Keratinocyte (primary cell): Measurements from ENCODE around the gene PLEKHH2. TPM values are rescaled to one million over a fixed set of nuclear protein-coding genes. Genes with fewer than 3 reads are reported as not detected.

Experiments used
- DNase-seq: peaks from one replicate; pipeline ENCODE4 v3.0.0-alpha.2; 2011; ENCODE audit warnings: low read depth, missing footprints, low spot score
- FAIRE-seq: peaks from 2 replicates; lab custom pipeline; 2011; peaks lifted over from hg19 to GRCh38; lab: Jason Lieb, UNC
- H2AFZ ChIP-seq: 2 replicates; pipeline ENCODE4 v1.6.0; 2012; ENCODE audit warnings: low read length, control low read depth, inconsistent platforms; ENCODE audit not compliant: control insufficient read depth
- H3K27ac ChIP-seq: 2 replicates; pipeline ENCODE4 v1.5.1; 2011; ENCODE audit warnings: low read length; ENCODE audit not compliant: control insufficient read depth, insufficient read depth
- H3K27me3 ChIP-seq: 3 replicates; pipeline ENCODE4 v1.6.0; 2011; ENCODE audit warnings: low read length; ENCODE audit not compliant: control insufficient read depth, insufficient read depth; ENCODE audit errors: extremely low read depth
- H3K36me3 ChIP-seq, 2 experiments: 2 replicates in 1 of 2; 3 replicates in 1 of 2; pipeline ENCODE4 v1.5.1; 2011; ENCODE audit warnings: low read length in 2 of 2, mild to moderate bottlenecking in 1 of 2; ENCODE audit not compliant: control insufficient read depth in 2 of 2, insufficient read depth in 2 of 2; ENCODE audit errors: extremely low read depth in 1 of 2
- H3K4me1 ChIP-seq: 3 replicates; pipeline ENCODE4 v1.5.1; 2011; ENCODE audit warnings: low read length; ENCODE audit not compliant: control insufficient read depth, insufficient read depth; ENCODE audit errors: extremely low read depth
- H3K4me2 ChIP-seq: 3 replicates; pipeline ENCODE4 v1.6.0; 2011; ENCODE audit warnings: low read depth, low read length; ENCODE audit not compliant: control insufficient read depth, insufficient read depth; ENCODE audit errors: extremely low read depth
- H3K4me3 ChIP-seq, 3 experiments: fragments of 200-600 bp in 1 of 3; sonication (generic) in 1 of 3; 2 replicates in 2 of 3; 3 replicates in 1 of 3; pipeline ENCODE4 v1.5.1; 2011 to 2016; ENCODE audit warnings: low read length in 3 of 3, mild to moderate bottlenecking in 3 of 3, control low read depth in 2 of 3, inconsistent platforms in 1 of 3, low read depth in 1 of 3, mixed read lengths in 1 of 3, mixed run types in 1 of 3, moderate library complexity in 1 of 3; ENCODE audit not compliant: control insufficient read depth in 2 of 3, insufficient read depth in 2 of 3; ENCODE audit errors: extremely low read depth in 1 of 3
- H3K79me2 ChIP-seq: 2 replicates; pipeline ENCODE4 v1.6.0; 2012; ENCODE audit warnings: low read length; ENCODE audit not compliant: control insufficient read depth, insufficient read depth
- H3K9ac ChIP-seq: 3 replicates; pipeline ENCODE4 v1.6.0; 2011; ENCODE audit warnings: low read length; ENCODE audit not compliant: control insufficient read depth, insufficient read depth; ENCODE audit errors: extremely low read depth
- H3K9me1 ChIP-seq: 3 replicates; pipeline ENCODE4 v1.6.0; 2011; ENCODE audit warnings: low read length; ENCODE audit not compliant: control insufficient read depth, insufficient read depth; ENCODE audit errors: extremely low read depth
- H3K9me3 ChIP-seq: 2 replicates; pipeline ENCODE4 v1.5.1; 2012; ENCODE audit warnings: low read depth, low read length; ENCODE audit not compliant: control insufficient read depth
- H4K20me1 ChIP-seq: 3 replicates; pipeline ENCODE4 v1.6.0; 2011; ENCODE audit warnings: low read length; ENCODE audit not compliant: control insufficient read depth, insufficient read depth; ENCODE audit errors: extremely low read depth
- CTCF ChIP-seq, 3 experiments: IDR thresholded peaks in 1 of 3; conservative IDR thresholded peaks in 1 of 3; optimal IDR thresholded peaks in 1 of 3; 2 replicates in 2 of 3; 3 replicates in 1 of 3; pipeline versions ENCODE3 to v1.5.1; 2011; ENCODE audit warnings: low read length in 3 of 3, mild to moderate bottlenecking in 3 of 3, moderate library complexity in 2 of 3, control low read depth in 1 of 3, inconsistent platforms in 1 of 3; ENCODE audit not compliant: insufficient read depth in 2 of 3; ENCODE audit errors: extremely low read depth in 1 of 3
- EZH2 ChIP-seq: IDR thresholded peaks from one replicate; pipeline ENCODE4 v1.6.1; 2012; ENCODE audit warnings: inconsistent platforms, mild to moderate bottlenecking, low read length, moderate library complexity
- dilution Hi-C: fragments of 300-500 bp; cut with MboI; formaldehyde crosslinking; loops from one replicate; pipeline ENCODE4 v1.7.0; 2020; ENCODE audit warnings: low sequenced_read_pairs; ENCODE audit not compliant: extremely low pct_ligation_motif_present
- polyA plus RNA-seq, 5 experiments: library from polyadenylated mRNA; depleted of rRNA in 3 of 5; stranded (reverse) in 3 of 5; stranded (forward) in 1 of 5; unstranded in 1 of 5; fragments of >200 nt; gene quantifications; 1 replicate in 1 of 5; 2 replicates in 3 of 5; 3 replicates in 1 of 5; pipeline versions ENCODE4 v1.2.1 to v1.2.3, GENCODE V29; 2011 to 2012; ENCODE audit warnings: missing spikeins in 2 of 5, low read depth in 1 of 5, low replicate concordance in 1 of 5

Gene PLEKHH2
- polyA plus RNA-seq, 1 donor (not counting 4 experiments of a cell fraction or from before 2014, with no cell fraction given): 1.3 TPM

GRCh38 chr2:43766006-43766405 is 128.9 kb downstream of the PLEKHH2 start:
- Histone ChIP-seq H3K4me3 (no peak overlapping the region), H3K27ac (no peak overlapping the region), H3K27me3 (no peaks in the 10 kb centered on the region), H3K4me2 (no peak overlapping the region), H4K20me1 (no peaks in the 10 kb centered on the region), H3K9me3 (no peaks in the 10 kb centered on the region), H3K4me1 (peaks cover 3% of the 10 kb centered on the region), H3K36me3 (no peaks in the 10 kb centered on the region), H2AFZ (no peak overlapping the region), H3K9me1 (no peaks in the 10 kb centered on the region), H3K9ac (no peak overlapping the region), H3K79me2 (no peaks in the 10 kb centered on the region)
- dilution Hi-C loops: no loop called here
- DNase-seq (no peak), FAIRE-seq (no peak)
- no peak for TF ChIP-seq EZH2
- no peak for TF ChIP-seq CTCF (optimal IDR thresholded peaks at IDR 0.05 in 1 of 3, IDR thresholded peaks at IDR 0.05 in 1 of 3, conservative IDR thresholded peaks at IDR 0.05 in 1 of 3; ENCODE audit: extremely low read depth in 1 of 3, insufficient read depth in 2 of 3, low read length in 3 of 3)

GRCh38 chr2:43773876-43774613 is 137.0 kb downstream of the PLEKHH2 start, which contains the start of gene DYNC2LI1:
DYNC2LI1 (plus strand) TSS chr2:43774039; CDS start chr2:43774139, 100 bp downstream.
- no peaks in the 10 kb centered on the region for H4K20me1 ChIP-seq
- peak within 1 kb of the TSS; percentile 100 for H2AFZ ChIP-seq
- no peaks in the 10 kb centered on the region for H3K27me3 ChIP-seq
- dilution Hi-C loops: no loop called here
- peak within 1 kb of the TSS; percentile 86 for H3K9ac ChIP-seq
- peak within 1 kb of the TSS; percentile 92 for H3K27ac ChIP-seq
- peak within 1 kb of the TSS; percentile 95 for H3K4me2 ChIP-seq
- FAIRE-seq (peak; percentile 20), DNase-seq (peak; percentile 19)
- no peaks in the 10 kb centered on the region for H3K4me1 ChIP-seq
- peaks cover 1 to 4% of the 10 kb centered on the region in 2 experiments for H3K36me3 ChIP-seq
- TF ChIP-seq EZH2: no peak
- no peak for TF ChIP-seq CTCF (optimal IDR thresholded peaks at IDR 0.05 in 1 of 3, IDR thresholded peaks at IDR 0.05 in 1 of 3, conservative IDR thresholded peaks at IDR 0.05 in 1 of 3; ENCODE audit: extremely low read depth in 1 of 3, insufficient read depth in 2 of 3, low read length in 3 of 3)
- H3K79me2 ChIP-seq: peaks cover 2% of the 10 kb centered on the region
- H3K9me3 ChIP-seq: no peaks in the 10 kb centered on the region
- peak within 1 kb of the TSS; percentile 63 to 99 (median 94) for H3K4me3 ChIP-seq
- no peaks in the 10 kb centered on the region for H3K9me1 ChIP-seq
